ENCODE data around the gene PLK2. TPM values are rescaled to one million over a fixed set of nuclear protein-coding genes. Genes with fewer than 3 reads are reported as not detected.

Gene PLK2
- total RNA-seq, 4 donors from 2014 or later, result 117 to 227 (median 151) TPM

GRCh38 chr5:58481066-58481676 is 21.3 kb upstream of the PLK2 start:
- Histone ChIP-seq H3K4me3 (no peak overlapping the region), H3K9me3 (no peaks in the 10 kb centered on the region), H3K27me3 (peaks cover 0 to 3% (median 0%) of the 10 kb centered on the region in 4 donors), H3K27ac (no peak overlapping the region), H3K4me1 (no peaks in the 10 kb centered on the region), H3K36me3 (no peaks in the 10 kb centered on the region)
- intact Hi-C loops (cut with DNase I), result no loop called here
- DNase-seq, result no peak
- TF ChIP-seq POLR2A (IDR thresholded peaks at IDR 0.05), result no peak
- no peak for TF ChIP-seq CTCF (IDR thresholded peaks at IDR 0.05)

GRCh38 chr5:58477760-58478376 is 18.0 kb upstream of the PLK2 start:
- intact Hi-C loops (cut with DNase I), result no loop called here
- no peaks in the 10 kb centered on the region for H3K36me3 ChIP-seq
- no peak for DNase-seq

GRCh38 chr5:58475404-58475803 is 15.5 kb upstream of the PLK2 start:
- no peak for DNase-seq
- intact Hi-C loops (cut with DNase I), result no loop called here
- WGBS, 2 donors, result 29 to 83% methylated on average over 2 of the region's 3 CpGs
- Histone ChIP-seq H3K4me3 (no peak overlapping the region), H3K4me1 (no peaks in the 10 kb centered on the region), H3K36me3 (no peaks in the 10 kb centered on the region), H3K9me3 (peaks cover 0 to 13% (median 4%) of the 10 kb centered on the region in 3 donors), H3K27ac (no peak overlapping the region), H3K27me3 (no peaks in the 10 kb centered on the region)
- no peak for TF ChIP-seq CTCF (IDR thresholded peaks at IDR 0.05)
- TF ChIP-seq POLR2A (IDR thresholded peaks at IDR 0.05), result no peak

More at GRCh38 chr5:58477760-58478376, 18.0 kb upstream of the PLK2 start:
- WGBS, 2 donors, result 26 to 55% methylated on average over 1 of the region's 1 CpG
- Histone ChIP-seq H3K27me3 (peaks cover 0 to 2% (median 0%) of the 10 kb centered on the region in 4 donors), H3K4me1 (no peaks in the 10 kb centered on the region), H3K27ac (no peak overlapping the region), H3K4me3 (no peak overlapping the region), H3K9me3 (peaks cover 0 to 13% (median 4%) of the 10 kb centered on the region in 3 donors)
- no peak for TF ChIP-seq CTCF (IDR thresholded peaks at IDR 0.05)
- TF ChIP-seq POLR2A (IDR thresholded peaks at IDR 0.05), result no peak

- H3K4me1 ChIP-seq, result no peaks in the 10 kb centered on the region
- peaks cover 0 to 3% (median 0%) of the 10 kb centered on the region in 3 donors for H3K9me3 ChIP-seq
- H3K27ac ChIP-seq, result no peak overlapping the region
- H3K27me3 ChIP-seq, result no peaks in the 10 kb centered on the region
- no peak for DNase-seq
- intact Hi-C loops (cut with DNase I), result loop anchor here (10.0 kb wide), 1 partner anchor 965 kb away; no protein-coding TSS in a partner anchor
- TF ChIP-seq POLR2A (IDR thresholded peaks at IDR 0.05) (no peak), CTCF (IDR thresholded peaks at IDR 0.05) (no peak)
- no peak overlapping the region for H3K4me3 ChIP-seq
- no peaks in the 10 kb centered on the region for H3K36me3 ChIP-seq
- 42 to 65% methylated on average over 2 of the region's 2 CpGs for WGBS, 2 donors
These were observed 10.0 kb upstream of the PLK2 start for GRCh38 chr5:58469896-58470295.

GRCh38 chr5:58466939-58467338 is 7.1 kb upstream of the PLK2 start:
- 46 to 52% methylated on average over 4 of the region's 4 CpGs for WGBS, 2 donors
- Histone ChIP-seq H3K27me3 (no peaks in the 10 kb centered on the region), H3K36me3 (no peaks in the 10 kb centered on the region), H3K9me3 (no peaks in the 10 kb centered on the region), H3K4me3 (no peak overlapping the region), H3K4me1 (peaks cover 0 to 7% (median 5%) of the 10 kb centered on the region in 3 donors), H3K27ac (no peak overlapping the region)
- intact Hi-C loops (cut with DNase I), result loop anchor here (10.0 kb wide), 1 partner anchor 962 kb away; no protein-coding TSS in a partner anchor
- DNase-seq, result no peak
- TF ChIP-seq POLR2A (IDR thresholded peaks at IDR 0.05) (no peak), CTCF (IDR thresholded peaks at IDR 0.05) (no peak)
